HUES48 (cell line): ENCODE measurements around the gene SOHLH2.

ENCODE experiments used
- H3K27ac ChIP-seq: one replicate; pipeline ENCODE4 v1.7.0; 2013; ENCODE audit warnings: low read depth, low read length, inconsistent platforms
- H3K27me3 ChIP-seq: 2 replicates; pipeline ENCODE4 v1.6.1; 2013; ENCODE audit warnings: mild to moderate bottlenecking, low read length; ENCODE audit not compliant: control insufficient read depth, insufficient read depth
- H3K36me3 ChIP-seq: 2 replicates; pipeline ENCODE4 v1.6.1; 2013; ENCODE audit warnings: low read length; ENCODE audit not compliant: control insufficient read depth, insufficient read depth
- H3K4me1 ChIP-seq: 2 replicates; pipeline ENCODE4 v1.6.1; 2013; ENCODE audit warnings: mild to moderate bottlenecking, low read length; ENCODE audit not compliant: control insufficient read depth, insufficient read depth
- H3K4me3 ChIP-seq: 2 replicates; pipeline ENCODE4 v1.5.1; 2013; ENCODE audit warnings: mild to moderate bottlenecking, low read depth, low read length
- H3K9ac ChIP-seq: 2 replicates; pipeline ENCODE4 v1.6.1; 2013; ENCODE audit warnings: mild to moderate bottlenecking, low read depth, low read length, moderate library complexity
- H3K9me3 ChIP-seq: 2 replicates; pipeline ENCODE4 v1.6.1; 2013; ENCODE audit warnings: low read length; ENCODE audit not compliant: control insufficient read depth, insufficient read depth

SOHLH2 gene

GRCh38 chr13:36231236-36231635 is 16.9 kb upstream of the SOHLH2 start:
- Histone ChIP-seq H3K9me3 (0 out of 2 replicates have a peak, but pooled peaks cover 4% of the 10 kb centered on the region), H3K27me3 (no peaks in the 10 kb centered on the region), H3K36me3 (peaks cover 20% of the 10 kb centered on the region), H3K27ac (no peak overlapping the region), H3K4me1 (no peaks in the 10 kb centered on the region), H3K9ac (no peak overlapping the region), H3K4me3 (no peak overlapping the region)

GRCh38 chr13:36224730-36225129 is 10.4 kb upstream of the SOHLH2 start:
- Histone ChIP-seq H3K4me1 (no peaks in the 10 kb centered on the region), H3K9ac (no peak overlapping the region), H3K36me3 (peaks cover 35% of the 10 kb centered on the region), H3K27me3 (no peaks in the 10 kb centered on the region), H3K27ac (no peak overlapping the region), H3K4me3 (no peak overlapping the region), H3K9me3 (peaks cover 20% of the 10 kb centered on the region)

- Histone ChIP-seq H3K4me1 (no peaks in the 10 kb centered on the region), H3K27ac (no peak overlapping the region), H3K9ac (no peak overlapping the region), H3K4me3 (no peak overlapping the region), H3K36me3 (peaks cover 14% of the 10 kb centered on the region), H3K27me3 (no peaks in the 10 kb centered on the region), H3K9me3 (peaks cover 2% of the 10 kb centered on the region; the same call in 1 of the 2 replicates)
Observed at GRCh38 chr13:36219883-36220282, 5.5 kb upstream of the SOHLH2 start.

GRCh38 chr13:36217456-36217855 is 3.1 kb upstream of the SOHLH2 start:
- Histone ChIP-seq H3K4me3 (no peak overlapping the region), H3K4me1 (no peaks in the 10 kb centered on the region), H3K27ac (no peak overlapping the region), H3K27me3 (no peaks in the 10 kb centered on the region), H3K36me3 (0 out of 2 replicates have a peak, but pooled peaks cover 11% of the 10 kb centered on the region), H3K9me3 (peaks cover 3% of the 10 kb centered on the region), H3K9ac (no peak overlapping the region)

GRCh38 chr13:36212789-36213188 is 1.6 kb downstream of the SOHLH2 start:
- peaks cover 3% of the 10 kb centered on the region for H3K9me3 ChIP-seq
- H3K4me3 ChIP-seq, result no peak overlapping the region
- H3K9ac ChIP-seq, result no peak overlapping the region
- no peak overlapping the region for H3K27ac ChIP-seq
- H3K27me3 ChIP-seq, result no peaks in the 10 kb centered on the region
- peaks cover 24% of the 10 kb centered on the region for H3K4me1 ChIP-seq
- no peaks in the 10 kb centered on the region for H3K36me3 ChIP-seq

GRCh38 chr13:36211567-36211966 is 2.8 kb downstream of the SOHLH2 start:
- H3K36me3 ChIP-seq, result no peaks in the 10 kb centered on the region
- H3K27me3 ChIP-seq, result no peaks in the 10 kb centered on the region
- H3K27ac ChIP-seq, result no peak overlapping the region
- H3K9me3 ChIP-seq, result peaks cover 3% of the 10 kb centered on the region
- peaks cover 24% of the 10 kb centered on the region for H3K4me1 ChIP-seq
- H3K9ac ChIP-seq, result no peak overlapping the region
- no peak overlapping the region for H3K4me3 ChIP-seq

GRCh38 chr13:36210738-36211137 is 3.6 kb downstream of the SOHLH2 start:
- Histone ChIP-seq H3K4me3 (no peak overlapping the region), H3K4me1 (peaks cover 24% of the 10 kb centered on the region), H3K9ac (no peak overlapping the region), H3K9me3 (peaks cover 3% of the 10 kb centered on the region), H3K36me3 (no peaks in the 10 kb centered on the region), H3K27me3 (no peaks in the 10 kb centered on the region), H3K27ac (no peak overlapping the region)

- H3K9me3 ChIP-seq, result no peaks in the 10 kb centered on the region; the same call in 1 of the 2 replicates
- H3K27ac ChIP-seq, result no peak overlapping the region
- H3K9ac ChIP-seq, result no peak overlapping the region
- no peaks in the 10 kb centered on the region for H3K27me3 ChIP-seq
- no peaks in the 10 kb centered on the region for H3K36me3 ChIP-seq
- H3K4me3 ChIP-seq, result no peak overlapping the region
- H3K4me1 ChIP-seq, result peaks cover 24% of the 10 kb centered on the region
Observed at GRCh38 chr13:36207672-36208071, 6.7 kb downstream of the SOHLH2 start.

- Histone ChIP-seq H3K27me3 (no peaks in the 10 kb centered on the region), H3K36me3 (no peaks in the 10 kb centered on the region), H3K4me3 (no peak overlapping the region), H3K27ac (no peak overlapping the region), H3K9ac (no peak overlapping the region), H3K4me1 (peaks cover 25% of the 10 kb centered on the region), H3K9me3 (no peaks in the 10 kb centered on the region)
Observed at GRCh38 chr13:36193151-36193855, 21.1 kb downstream of the SOHLH2 start.

GRCh38 chr13:36192166-36192565 is 22.2 kb downstream of the SOHLH2 start:
- Histone ChIP-seq H3K36me3 (no peaks in the 10 kb centered on the region), H3K9me3 (no peaks in the 10 kb centered on the region), H3K4me3 (no peak overlapping the region), H3K27ac (no peak overlapping the region), H3K4me1 (peaks cover 18% of the 10 kb centered on the region), H3K9ac (no peak overlapping the region), H3K27me3 (no peaks in the 10 kb centered on the region)

GRCh38 chr13:36190771-36191170 is 23.6 kb downstream of the SOHLH2 start:
- no peaks in the 10 kb centered on the region for H3K36me3 ChIP-seq
- H3K9me3 ChIP-seq, result no peaks in the 10 kb centered on the region
- no peaks in the 10 kb centered on the region for H3K27me3 ChIP-seq
- H3K9ac ChIP-seq, result no peak overlapping the region
- no peak overlapping the region for H3K4me3 ChIP-seq
- H3K4me1 ChIP-seq, result peaks cover 18% of the 10 kb centered on the region
- H3K27ac ChIP-seq, result no peak overlapping the region
